ENCODE measurements around the gene GPC5.
"Not testable (repeated sequence)": the region's sequence is repeated elsewhere in the genome, so short reads cannot be mapped to it uniquely, and the experiment has no call there.

DNA sequence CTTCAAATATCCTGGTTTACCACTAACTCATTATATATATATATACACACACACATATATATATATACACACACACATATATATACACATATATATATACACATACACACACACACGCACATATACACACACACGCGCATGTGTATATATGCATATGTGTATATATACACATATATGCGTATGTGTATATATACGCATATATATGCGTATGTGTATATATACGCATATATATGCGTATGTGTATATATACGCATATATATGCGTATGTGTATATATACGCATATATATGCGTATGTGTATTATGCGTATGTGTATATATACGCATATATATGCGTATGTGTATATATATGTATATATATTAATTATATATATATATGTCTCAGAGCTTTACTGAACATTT, 275.9 kb downstream of the GPC5 start:
- TF ChIP-seq ZNF549, ZFP37, ZEB2 (tag by site-specific recombination; IDR thresholded peaks at IDR 0.05): not testable (repeated sequence)
- TF ChIP-seq, protein P1, sequence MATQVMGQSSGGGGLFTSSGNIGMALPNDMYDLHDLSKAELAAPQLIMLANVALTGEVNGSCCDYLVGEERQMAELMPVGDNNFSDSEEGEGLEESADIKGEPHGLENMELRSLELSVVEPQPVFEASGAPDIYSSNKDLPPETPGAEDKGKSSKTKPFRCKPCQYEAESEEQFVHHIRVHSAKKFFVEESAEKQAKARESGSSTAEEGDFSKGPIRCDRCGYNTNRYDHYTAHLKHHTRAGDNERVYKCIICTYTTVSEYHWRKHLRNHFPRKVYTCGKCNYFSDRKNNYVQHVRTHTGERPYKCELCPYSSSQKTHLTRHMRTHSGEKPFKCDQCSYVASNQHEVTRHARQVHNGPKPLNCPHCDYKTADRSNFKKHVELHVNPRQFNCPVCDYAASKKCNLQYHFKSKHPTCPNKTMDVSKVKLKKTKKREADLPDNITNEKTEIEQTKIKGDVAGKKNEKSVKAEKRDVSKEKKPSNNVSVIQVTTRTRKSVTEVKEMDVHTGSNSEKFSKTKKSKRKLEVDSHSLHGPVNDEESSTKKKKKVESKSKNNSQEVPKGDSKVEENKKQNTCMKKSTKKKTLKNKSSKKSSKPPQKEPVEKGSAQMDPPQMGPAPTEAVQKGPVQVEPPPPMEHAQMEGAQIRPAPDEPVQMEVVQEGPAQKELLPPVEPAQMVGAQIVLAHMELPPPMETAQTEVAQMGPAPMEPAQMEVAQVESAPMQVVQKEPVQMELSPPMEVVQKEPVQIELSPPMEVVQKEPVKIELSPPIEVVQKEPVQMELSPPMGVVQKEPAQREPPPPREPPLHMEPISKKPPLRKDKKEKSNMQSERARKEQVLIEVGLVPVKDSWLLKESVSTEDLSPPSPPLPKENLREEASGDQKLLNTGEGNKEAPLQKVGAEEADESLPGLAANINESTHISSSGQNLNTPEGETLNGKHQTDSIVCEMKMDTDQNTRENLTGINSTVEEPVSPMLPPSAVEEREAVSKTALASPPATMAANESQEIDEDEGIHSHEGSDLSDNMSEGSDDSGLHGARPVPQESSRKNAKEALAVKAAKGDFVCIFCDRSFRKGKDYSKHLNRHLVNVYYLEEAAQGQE (tag by site-specific recombination; IDR thresholded peaks at IDR 0.05) = not testable (repeated sequence)
- TF ChIP-seq, protein P2, sequence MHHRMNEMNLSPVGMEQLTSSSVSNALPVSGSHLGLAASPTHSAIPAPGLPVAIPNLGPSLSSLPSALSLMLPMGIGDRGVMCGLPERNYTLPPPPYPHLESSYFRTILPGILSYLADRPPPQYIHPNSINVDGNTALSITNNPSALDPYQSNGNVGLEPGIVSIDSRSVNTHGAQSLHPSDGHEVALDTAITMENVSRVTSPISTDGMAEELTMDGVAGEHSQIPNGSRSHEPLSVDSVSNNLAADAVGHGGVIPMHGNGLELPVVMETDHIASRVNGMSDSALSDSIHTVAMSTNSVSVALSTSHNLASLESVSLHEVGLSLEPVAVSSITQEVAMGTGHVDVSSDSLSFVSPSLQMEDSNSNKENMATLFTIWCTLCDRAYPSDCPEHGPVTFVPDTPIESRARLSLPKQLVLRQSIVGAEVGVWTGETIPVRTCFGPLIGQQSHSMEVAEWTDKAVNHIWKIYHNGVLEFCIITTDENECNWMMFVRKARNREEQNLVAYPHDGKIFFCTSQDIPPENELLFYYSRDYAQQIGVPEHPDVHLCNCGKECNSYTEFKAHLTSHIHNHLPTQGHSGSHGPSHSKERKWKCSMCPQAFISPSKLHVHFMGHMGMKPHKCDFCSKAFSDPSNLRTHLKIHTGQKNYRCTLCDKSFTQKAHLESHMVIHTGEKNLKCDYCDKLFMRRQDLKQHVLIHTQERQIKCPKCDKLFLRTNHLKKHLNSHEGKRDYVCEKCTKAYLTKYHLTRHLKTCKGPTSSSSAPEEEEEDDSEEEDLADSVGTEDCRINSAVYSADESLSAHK (tag by site-specific recombination; IDR thresholded peaks at IDR 0.05) = not testable (repeated sequence)
- TF ChIP-seq, protein P3, sequence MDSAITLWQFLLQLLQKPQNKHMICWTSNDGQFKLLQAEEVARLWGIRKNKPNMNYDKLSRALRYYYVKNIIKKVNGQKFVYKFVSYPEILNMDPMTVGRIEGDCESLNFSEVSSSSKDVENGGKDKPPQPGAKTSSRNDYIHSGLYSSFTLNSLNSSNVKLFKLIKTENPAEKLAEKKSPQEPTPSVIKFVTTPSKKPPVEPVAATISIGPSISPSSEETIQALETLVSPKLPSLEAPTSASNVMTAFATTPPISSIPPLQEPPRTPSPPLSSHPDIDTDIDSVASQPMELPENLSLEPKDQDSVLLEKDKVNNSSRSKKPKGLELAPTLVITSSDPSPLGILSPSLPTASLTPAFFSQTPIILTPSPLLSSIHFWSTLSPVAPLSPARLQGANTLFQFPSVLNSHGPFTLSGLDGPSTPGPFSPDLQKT (IDR thresholded peaks at IDR 0.05; ENCODE audit: borderline replicate concordance, low read depth, low read length) = not testable (repeated sequence)

All from HEK293 (cell line).